OCI-LY1 (cell line): ENCODE data around the gene FA2H.

Experiments used
- H2AFZ ChIP-seq: fragments of 200-600 bp; sonication (generic), shearing (Covaris generic); 2 replicates; pipeline ENCODE4 v1.6.0; 2014; ENCODE audit warnings: antibody characterized with exemption, mild to moderate bottlenecking, low read length
- H3F3A ChIP-seq: fragments of 200-600 bp; sonication (generic), shearing (Covaris generic); 2 replicates; pipeline ENCODE4 v1.6.0; 2014; ENCODE audit warnings: mild to moderate bottlenecking, antibody characterized with exemption, low read length, moderate library complexity; ENCODE audit not compliant: insufficient read depth
- H3K27ac ChIP-seq: fragments of 200-600 bp; sonication (generic); 2 replicates; pipeline ENCODE4 v1.5.1; 2014; ENCODE audit warnings: low read length, mixed run types, mild to moderate bottlenecking, low read depth; ENCODE audit not compliant: poor library complexity, severe bottlenecking
- H3K27me3 ChIP-seq: fragments of 200-600 bp; sonication (generic); 2 replicates; pipeline ENCODE4 v1.6.0; 2014; ENCODE audit warnings: antibody characterized with exemption, mild to moderate bottlenecking, low read length, moderate library complexity; ENCODE audit not compliant: insufficient read depth
- H3K36me3 ChIP-seq: fragments of 200-600 bp; sonication (generic); 2 replicates; pipeline ENCODE4 v1.6.1; 2014; ENCODE audit warnings: mild to moderate bottlenecking, antibody characterized with exemption, low read length, moderate library complexity, mixed read lengths; ENCODE audit not compliant: insufficient read depth
- H3K4me1 ChIP-seq: fragments of 200-600 bp; sonication (generic); 2 replicates; pipeline ENCODE4 v1.5.1; 2014; ENCODE audit warnings: mild to moderate bottlenecking, low read length, moderate library complexity; ENCODE audit not compliant: insufficient read depth, severe bottlenecking
- H3K4me2 ChIP-seq: fragments of 200-600 bp; sonication (generic), shearing (Covaris generic); 2 replicates; pipeline ENCODE4 v1.6.1; 2014; ENCODE audit warnings: low read length
- H3K4me3 ChIP-seq: fragments of 200-600 bp; sonication (generic); 2 replicates; pipeline ENCODE4 v1.5.1; 2014; ENCODE audit warnings: low read length, low read depth, mild to moderate bottlenecking, mixed read lengths; ENCODE audit not compliant: poor library complexity, severe bottlenecking
- H3K79me2 ChIP-seq: fragments of 200-600 bp; shearing (Covaris generic); 2 replicates; pipeline ENCODE4 v1.6.1; 2016; ENCODE audit warnings: mixed run types, low read length, mixed read lengths; ENCODE audit not compliant: insufficient read depth
- H3K9ac ChIP-seq: fragments of 200-600 bp; sonication (generic), shearing (Covaris generic); 2 replicates; pipeline ENCODE4 v1.6.1; 2014; ENCODE audit warnings: mild to moderate bottlenecking, low read length, mixed read lengths
- H3K9me2 ChIP-seq: fragments of 200-600 bp; sonication (generic), shearing (Covaris generic); 2 replicates; pipeline ENCODE4 v1.6.1; 2014; ENCODE audit warnings: low read depth, mild to moderate bottlenecking, low read length, mixed read lengths
- H3K9me3 ChIP-seq: fragments of 200-600 bp; shearing (Covaris generic); 2 replicates; pipeline ENCODE4 v1.6.1; 2014; ENCODE audit warnings: low read length, mixed read lengths
- H4K20me1 ChIP-seq: fragments of 200-600 bp; sonication (generic), shearing (Covaris generic); 2 replicates; pipeline ENCODE4 v1.6.0; 2016; ENCODE audit warnings: mild to moderate bottlenecking, low read length; ENCODE audit not compliant: insufficient read depth
- CTCF ChIP-seq: fragments of 200-600 bp; sonication (generic), shearing (Covaris generic); IDR thresholded peaks from 2 replicates; pipeline ENCODE4 v1.5.1; 2017; ENCODE audit warnings: mild to moderate bottlenecking, antibody characterized with exemption, low read length, moderate library complexity, mixed read lengths
- EZH2 ChIP-seq: fragments of 200-600 bp; sonication (generic), shearing (Covaris generic); IDR thresholded peaks from 2 replicates; pipeline ENCODE4 v1.8.0; 2017; ENCODE audit warnings: borderline replicate concordance, mixed run types, mild to moderate bottlenecking, antibody characterized with exemption, low read length, moderate library complexity, mixed read lengths

The FA2H gene

DNA sequence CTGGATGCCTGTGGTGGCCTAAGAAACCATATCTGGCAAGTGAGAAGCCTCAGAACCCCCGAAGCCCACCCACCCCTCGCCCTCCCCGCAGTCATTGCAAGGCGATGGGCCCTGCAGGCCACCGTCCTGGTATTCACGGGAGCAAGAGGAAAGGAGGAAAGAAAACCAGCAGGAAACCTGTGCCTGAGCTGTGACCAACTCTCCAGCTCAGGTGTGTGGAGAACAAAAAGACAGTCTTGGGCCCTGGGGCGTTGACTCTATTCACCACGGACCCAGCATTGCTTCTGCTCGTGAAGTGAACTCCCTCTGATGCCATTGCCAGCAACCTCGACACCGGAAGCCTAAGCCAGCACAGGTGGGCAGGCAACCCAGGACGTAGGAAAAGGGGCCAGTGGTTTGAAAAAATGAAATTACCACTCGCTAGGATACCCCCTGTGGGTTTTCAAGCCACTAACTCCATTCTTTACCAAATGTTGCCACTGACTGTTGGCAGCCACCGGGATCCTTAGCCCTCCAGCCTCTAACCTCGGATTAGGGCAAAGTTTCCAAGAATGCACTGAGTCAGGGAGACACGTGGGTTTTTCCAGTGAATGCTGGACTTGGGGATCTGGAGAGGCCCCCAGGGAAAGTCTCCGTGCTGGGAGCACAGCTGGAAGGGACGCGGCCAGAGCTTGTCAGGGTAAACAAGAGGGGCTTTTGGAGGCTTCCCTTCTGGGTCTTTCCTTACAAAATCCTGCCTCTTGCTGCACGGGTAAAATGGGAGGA is 25.1 kb downstream of the FA2H start:
- H3K9me2 ChIP-seq: no peaks in the 10 kb centered on the region
- no peak overlapping the region for H3K9ac ChIP-seq
- H3K4me3 ChIP-seq: no peak overlapping the region
- no peak overlapping the region for H3K27ac ChIP-seq
- no peaks in the 10 kb centered on the region; the same call in 1 of the 2 replicates for H3K27me3 ChIP-seq
- H4K20me1 ChIP-seq: no peaks in the 10 kb centered on the region
- no peaks in the 10 kb centered on the region for H3K79me2 ChIP-seq
- no peaks in the 10 kb centered on the region for H3F3A ChIP-seq
- no peaks in the 10 kb centered on the region for H3K36me3 ChIP-seq
- TF ChIP-seq CTCF (no peak), EZH2 (no peak)
- H3K4me2 ChIP-seq: no peak overlapping the region
- H2AFZ ChIP-seq: no peak overlapping the region
- H3K9me3 ChIP-seq: no peaks in the 10 kb centered on the region
- no peaks in the 10 kb centered on the region for H3K4me1 ChIP-seq

DNA sequence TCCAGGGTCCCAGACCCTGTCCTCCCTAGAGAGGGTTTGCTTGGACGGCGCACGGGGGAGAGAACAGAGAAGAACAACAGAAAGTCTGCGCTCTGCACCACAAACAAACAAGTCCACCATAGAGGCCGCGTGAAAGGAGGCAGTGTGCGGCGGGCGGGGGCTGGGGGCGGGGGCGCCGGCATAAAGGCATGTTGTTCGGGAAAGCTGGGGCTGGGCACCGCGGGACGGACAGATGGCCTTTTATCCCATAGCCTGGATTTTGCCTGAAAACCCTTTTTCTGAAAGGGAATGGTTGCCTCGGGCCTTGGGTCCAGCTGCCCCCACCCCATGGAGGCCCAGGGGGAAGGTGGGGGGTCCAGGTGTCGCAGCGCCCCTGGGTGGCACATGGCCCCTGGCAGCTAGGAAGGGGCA is 26.0 kb downstream of the FA2H start:
- Histone ChIP-seq H3K4me3 (no peak overlapping the region), H3K9ac (no peak overlapping the region), H3K27ac (no peak overlapping the region), H3K79me2 (no peaks in the 10 kb centered on the region), H3K4me2 (no peak overlapping the region), H3K9me2 (no peaks in the 10 kb centered on the region), H4K20me1 (no peaks in the 10 kb centered on the region), H3F3A (no peaks in the 10 kb centered on the region), H3K4me1 (no peaks in the 10 kb centered on the region), H2AFZ (no peak overlapping the region), H3K9me3 (no peaks in the 10 kb centered on the region), H3K27me3 (no peaks in the 10 kb centered on the region; the same call in 1 of the 2 replicates), H3K36me3 (no peaks in the 10 kb centered on the region)
- TF ChIP-seq EZH2 (no peak), CTCF (no peak)

DNA sequence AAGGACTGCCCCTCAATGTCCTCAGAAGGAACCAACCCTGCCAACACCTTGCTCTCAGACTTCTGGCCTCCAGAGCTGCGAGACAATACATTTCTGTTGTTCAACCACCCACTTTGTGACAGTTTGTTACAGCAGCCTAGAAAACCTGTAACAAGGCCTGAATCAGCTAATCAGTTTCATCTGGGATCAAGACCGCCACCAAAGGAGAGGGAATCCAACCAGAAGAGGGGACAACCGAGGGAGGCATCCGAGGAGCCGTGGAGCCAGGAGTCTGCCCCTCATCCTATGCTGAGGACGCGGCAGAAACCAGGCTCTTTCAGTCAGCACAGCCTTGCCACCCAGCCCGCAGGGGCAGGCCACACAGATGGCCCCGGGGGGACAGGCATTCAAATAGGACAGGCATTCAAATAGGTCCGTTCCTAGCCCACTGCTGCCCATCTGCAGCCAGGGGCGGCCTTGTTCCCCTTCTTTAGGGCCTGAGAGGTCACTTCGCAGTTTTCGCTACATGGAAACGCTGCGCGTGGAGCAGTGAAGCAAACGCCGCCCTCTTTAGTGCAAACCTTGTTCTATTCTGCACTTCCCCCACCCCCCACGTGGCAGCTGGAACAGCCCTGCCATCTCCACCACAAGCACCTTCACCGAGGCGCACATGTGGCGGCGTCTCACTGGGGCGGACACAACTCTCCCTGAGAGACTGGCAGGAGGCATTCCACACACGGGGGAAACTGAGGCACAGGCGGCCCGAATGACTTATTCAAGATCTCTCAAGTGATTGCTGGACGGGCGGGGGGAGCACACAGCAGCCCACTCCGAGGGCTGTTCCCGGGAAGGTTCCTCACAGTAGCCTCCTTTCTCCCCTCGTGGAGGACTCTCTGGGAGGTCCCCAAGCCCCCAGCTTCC is 26.7 kb downstream of the FA2H start:
- H4K20me1 ChIP-seq: no peaks in the 10 kb centered on the region
- no peaks in the 10 kb centered on the region for H3K36me3 ChIP-seq
- no peak overlapping the region for H3K9ac ChIP-seq
- no peaks in the 10 kb centered on the region for H3K9me3 ChIP-seq
- no peaks in the 10 kb centered on the region for H3F3A ChIP-seq
- no peaks in the 10 kb centered on the region; the same call in 1 of the 2 replicates for H3K27me3 ChIP-seq
- no peaks in the 10 kb centered on the region for H3K9me2 ChIP-seq
- no peak overlapping the region for H3K4me3 ChIP-seq
- H3K4me2 ChIP-seq: no peak overlapping the region
- no peaks in the 10 kb centered on the region for H3K79me2 ChIP-seq
- no peaks in the 10 kb centered on the region for H3K4me1 ChIP-seq
- H3K27ac ChIP-seq: no peak overlapping the region
- no peak overlapping the region for H2AFZ ChIP-seq
- TF ChIP-seq EZH2 (no peak), CTCF (no peak)
